HG03108 (cell line): Measurements from ENCODE around the gene ILKAP.

Experiments used
- ATAC-seq: cut with Tn5 transposase; IDR thresholded peaks from one replicate; pipeline ENCODE4 v1.9.1; 2021; ENCODE audit warnings: moderate library complexity; ENCODE audit not compliant: unreplicated experiment

Gene ILKAP

GRCh38 chr2:238237431-238238135 is 34.1 kb upstream of the ILKAP start:
- ATAC-seq, result no peak

- no peak for ATAC-seq
Measured at GRCh38 chr2:238236571-238236970, 33.1 kb upstream of the ILKAP start.

GRCh38 chr2:238235856-238236255 is 32.4 kb upstream of the ILKAP start:
- ATAC-seq, result no peak

- ATAC-seq, result no peak
Measured at GRCh38 chr2:238235331-238235732, 31.8 kb upstream of the ILKAP start.

GRCh38 chr2:238233625-238234024 is 30.1 kb upstream of the ILKAP start:
- no peak for ATAC-seq

GRCh38 chr2:238231809-238232208 is 28.3 kb upstream of the ILKAP start:
- ATAC-seq, result no peak

GRCh38 chr2:238231251-238231793 is 27.8 kb upstream of the ILKAP start:
- ATAC-seq, result peak; percentile 57

GRCh38 chr2:238230699-238231098 is 27.2 kb upstream of the ILKAP start:
- ATAC-seq, result no peak

- ATAC-seq, result no peak
Measured at GRCh38 chr2:238228700-238229099, 25.2 kb upstream of the ILKAP start.

GRCh38 chr2:238227587-238228032 is 24.1 kb upstream of the ILKAP start:
- ATAC-seq, result no peak

GRCh38 chr2:238226698-238227586 is 23.4 kb upstream of the ILKAP start:
- ATAC-seq, result no peak

GRCh38 chr2:238225911-238226697 is 22.6 kb upstream of the ILKAP start:
- ATAC-seq, result no peak

GRCh38 chr2:238225121-238225520 is 21.6 kb upstream of the ILKAP start:
- no peak for ATAC-seq

- ATAC-seq, result no peak
Measured at GRCh38 chr2:238224356-238225035, 21.0 kb upstream of the ILKAP start.

- ATAC-seq, result no peak
Measured at GRCh38 chr2:238220892-238221521, 17.5 kb upstream of the ILKAP start.

- ATAC-seq, result no peak
Measured at GRCh38 chr2:238220274-238220891, 16.9 kb upstream of the ILKAP start.

- no peak for ATAC-seq
Measured at GRCh38 chr2:238216651-238217184, 13.2 kb upstream of the ILKAP start.

GRCh38 chr2:238207006-238207405 is 3.5 kb upstream of the ILKAP start:
- ATAC-seq, result no peak

GRCh38 chr2:238203973-238204683 is 633 bp upstream of the ILKAP start:
- ATAC-seq, result no peak
